Caco-2 (cell line): ENCODE results near the gene SERPINA7. TPM values are rescaled to one million over a fixed set of nuclear protein-coding genes. Genes with fewer than 3 reads are reported as not detected.

Source experiments
- BruUV-seq: library from RNA; stranded (reverse); fragments of 400-500 nt; replicated peaks from 2 replicates; lab custom pipeline; 2021; lab: Mats Ljungman, UMichigan
- CTCF ChIA-PET: fragments of 300-600 bp; sonication (Branson Sonifier 250); formaldehyde crosslinking; loops from one replicate; lab custom pipeline; 2022; ENCODE audit warnings: antibody characterized with exemption; lab: Charles Lee
- POLR2A ChIA-PET: fragments of 300-600 bp; sonication (Branson Sonifier 250); formaldehyde crosslinking; loops from one replicate; lab custom pipeline; 2022; ENCODE audit warnings: antibody characterized with exemption; lab: Charles Lee
- DNase-seq, 2 experiments: peaks; one replicate each; pipeline versions ENCODE4 v3.0.0 to v3.0.0-alpha.2; 2020 to 2022
- H3K27me3 ChIP-seq: replicated peaks from 2 replicates; pipeline ENCODE4 v1.6.0; 2011; ENCODE audit warnings: low read length; ENCODE audit not compliant: control insufficient read depth, insufficient read depth
- H3K36me3 ChIP-seq: 2 replicates; pipeline ENCODE4 v1.5.1; 2011; ENCODE audit warnings: low read length; ENCODE audit not compliant: control insufficient read depth, insufficient read depth
- H3K4me1 ChIP-seq: fragments of 250-450 bp; sonication (Bioruptor Pico); 2 replicates; pipeline ENCODE4 v1.5.1; 2020; ENCODE audit warnings: mild to moderate bottlenecking
- H3K4me3 ChIP-seq: 2 replicates; pipeline ENCODE4 v1.5.1; 2011; ENCODE audit warnings: low read depth, mild to moderate bottlenecking, control low read depth, low read length
- H3K9me3 ChIP-seq: fragments of 250-450 bp; sonication (Bioruptor Pico); 2 replicates; pipeline ENCODE4 v1.5.1; 2020; ENCODE audit warnings: mild to moderate bottlenecking, moderate library complexity
- H3K27ac Mint-ChIP-seq: one replicate; pipeline ENCODE4 v1.8.0; 2022; ENCODE audit warnings: mixed read lengths; ENCODE audit not compliant: unreplicated experiment
- H3K27me3 Mint-ChIP-seq: one replicate; pipeline ENCODE4 v1.8.0; 2022; ENCODE audit warnings: mixed read lengths; ENCODE audit not compliant: insufficient read depth, unreplicated experiment
- H3K36me3 Mint-ChIP-seq: one replicate; pipeline ENCODE4 v1.8.0; 2022; ENCODE audit warnings: mild to moderate bottlenecking, mixed read lengths; ENCODE audit not compliant: insufficient read depth, unreplicated experiment
- H3K4me1 Mint-ChIP-seq: one replicate; pipeline ENCODE4 v1.8.0; 2022; ENCODE audit warnings: low read depth, mixed read lengths; ENCODE audit not compliant: unreplicated experiment
- H3K4me3 Mint-ChIP-seq: one replicate; pipeline ENCODE4 v1.8.0; 2022; ENCODE audit warnings: mild to moderate bottlenecking, moderate library complexity, mixed read lengths; ENCODE audit not compliant: unreplicated experiment
- H3K9me3 Mint-ChIP-seq: one replicate; pipeline ENCODE4 v1.8.0; 2022; ENCODE audit warnings: mixed read lengths; ENCODE audit not compliant: unreplicated experiment
- CTCF ChIP-seq, 2 experiments: fragments of 200-600 bp in 1 of 2; IDR thresholded peaks; 1 replicate in 1 of 2; 2 replicates in 1 of 2; pipeline versions ENCODE4 v1.5.1 to v1.8.0; 2011 to 2022; ENCODE audit warnings: antibody characterized with exemption in 1 of 2, control low read depth in 1 of 2, inconsistent platforms in 1 of 2, low read depth in 1 of 2, low read length in 1 of 2, mild to moderate bottlenecking in 1 of 2, moderate library complexity in 1 of 2; ENCODE audit not compliant: insufficient read depth in 1 of 2, severe bottlenecking in 1 of 2, unreplicated experiment in 1 of 2
- intact Hi-C: fragments of 100-400 bp; cut with micrococcal nuclease; formaldehyde crosslinking; loops from one replicate; pipeline ENCODE4 v1.10.0; 2022; ENCODE audit not compliant: unreplicated experiment
- total RNA-seq: library from RNA; stranded (reverse); gene quantifications from 2 replicates; pipeline ENCODE4 v1.2.3, GENCODE V29; 2022

Gene SERPINA7
- total RNA-seq, 1 experiment from 2014 or later = not detected

- CTCF ChIA-PET = no interaction called here
Observed at GRCh38 chrX:106037835-106038473, 573 bp downstream of the SERPINA7 start.

GRCh38 chrX:106036716-106037115, 1.8 kb downstream of the SERPINA7 start:
- no peak overlapping the region for H3K4me3 ChIP-seq

More at GRCh38 chrX:106037835-106038473, 573 bp downstream of the SERPINA7 start:
- Mint-ChIP-seq H3K9me3 (no peaks in the 10 kb centered on the region), H3K4me3 (no peak overlapping the region), H3K4me1 (peaks cover 9% of the 10 kb centered on the region), H3K27me3 (peaks cover 4% of the 10 kb centered on the region), H3K36me3 (no peaks in the 10 kb centered on the region), H3K27ac (no peak overlapping the region)
- no peak overlapping the region for H3K4me3 ChIP-seq
- no TSS peak for BruUV-seq
- H3K36me3 ChIP-seq = no peaks in the 10 kb centered on the region
- POLR2A ChIA-PET = no interaction called here
- H3K4me1 ChIP-seq = no peaks in the 10 kb centered on the region
- DNase-seq = no peak
- intact Hi-C loops = loop anchor here (5.0 kb wide), 1 partner anchor 134 kb away; no protein-coding TSS in a partner anchor
- TF ChIP-seq CTCF (IDR thresholded peaks at IDR 0.05; ENCODE audit: insufficient read depth in 1 of 2, low read depth in 1 of 2, low read length in 1 of 2, severe bottlenecking in 1 of 2, unreplicated experiment in 1 of 2) = no peak
- no peaks in the 10 kb centered on the region for H3K9me3 ChIP-seq
- no peaks in the 10 kb centered on the region for H3K27me3 ChIP-seq

GRCh38 chrX:106035064-106035463, 3.5 kb downstream of the SERPINA7 start:
- Histone ChIP-seq H3K4me3 (no peak overlapping the region), H3K36me3 (no peaks in the 10 kb centered on the region), H3K4me1 (no peaks in the 10 kb centered on the region), H3K9me3 (no peaks in the 10 kb centered on the region), H3K27me3 (no peaks in the 10 kb centered on the region)
- DNase-seq = no peak
- Mint-ChIP-seq H3K27me3 (peaks cover 4% of the 10 kb centered on the region), H3K36me3 (no peaks in the 10 kb centered on the region), H3K27ac (no peak overlapping the region), H3K9me3 (no peaks in the 10 kb centered on the region), H3K4me1 (peaks cover 9% of the 10 kb centered on the region), H3K4me3 (no peak overlapping the region)
- peak in 1 of 2 experiments; percentile 42 for TF ChIP-seq CTCF (IDR thresholded peaks at IDR 0.05; ENCODE audit: insufficient read depth in 1 of 2, low read depth in 1 of 2, low read length in 1 of 2, severe bottlenecking in 1 of 2, unreplicated experiment in 1 of 2)
- ChIA-PET CTCF (no interaction called here), POLR2A (no interaction called here)
- intact Hi-C loops = loop anchor here (1.0 to 5.0 kb wide), 2 partner anchors 137 to 363 kb away; no protein-coding TSS in a partner anchor
- no TSS peak for BruUV-seq

More at GRCh38 chrX:106036716-106037115, 1.8 kb downstream of the SERPINA7 start:
- H3K4me1 ChIP-seq = no peaks in the 10 kb centered on the region
- TF ChIP-seq CTCF (IDR thresholded peaks at IDR 0.05; ENCODE audit: insufficient read depth in 1 of 2, low read depth in 1 of 2, low read length in 1 of 2, severe bottlenecking in 1 of 2, unreplicated experiment in 1 of 2) = no peak
- Mint-ChIP-seq H3K36me3 (no peaks in the 10 kb centered on the region), H3K27ac (no peak overlapping the region), H3K4me1 (peaks cover 9% of the 10 kb centered on the region), H3K4me3 (no peak overlapping the region), H3K27me3 (peaks cover 4% of the 10 kb centered on the region), H3K9me3 (no peaks in the 10 kb centered on the region)
- no peak for DNase-seq
- no TSS peak for BruUV-seq
- intact Hi-C loops = loop anchor here (5.0 kb wide), 1 partner anchor 136 kb away; no protein-coding TSS in a partner anchor
- CTCF ChIA-PET = no interaction called here
- POLR2A ChIA-PET = no interaction called here
- H3K27me3 ChIP-seq = no peaks in the 10 kb centered on the region
- no peaks in the 10 kb centered on the region for H3K9me3 ChIP-seq
- H3K36me3 ChIP-seq = no peaks in the 10 kb centered on the region
